Glomerular visceral epithelial cell (primary cell): ENCODE data around the gene NOC2L.
"Not testable (repeated sequence)": the region's sequence is repeated elsewhere in the genome, so short reads cannot be mapped to it uniquely, and the experiment has no call there.

Experiments
- DNase-seq: peaks from one replicate; pipeline ENCODE4 v3.0.0-alpha.2; 2016; ENCODE audit errors: extremely low spot score

Gene NOC2L

DNA sequence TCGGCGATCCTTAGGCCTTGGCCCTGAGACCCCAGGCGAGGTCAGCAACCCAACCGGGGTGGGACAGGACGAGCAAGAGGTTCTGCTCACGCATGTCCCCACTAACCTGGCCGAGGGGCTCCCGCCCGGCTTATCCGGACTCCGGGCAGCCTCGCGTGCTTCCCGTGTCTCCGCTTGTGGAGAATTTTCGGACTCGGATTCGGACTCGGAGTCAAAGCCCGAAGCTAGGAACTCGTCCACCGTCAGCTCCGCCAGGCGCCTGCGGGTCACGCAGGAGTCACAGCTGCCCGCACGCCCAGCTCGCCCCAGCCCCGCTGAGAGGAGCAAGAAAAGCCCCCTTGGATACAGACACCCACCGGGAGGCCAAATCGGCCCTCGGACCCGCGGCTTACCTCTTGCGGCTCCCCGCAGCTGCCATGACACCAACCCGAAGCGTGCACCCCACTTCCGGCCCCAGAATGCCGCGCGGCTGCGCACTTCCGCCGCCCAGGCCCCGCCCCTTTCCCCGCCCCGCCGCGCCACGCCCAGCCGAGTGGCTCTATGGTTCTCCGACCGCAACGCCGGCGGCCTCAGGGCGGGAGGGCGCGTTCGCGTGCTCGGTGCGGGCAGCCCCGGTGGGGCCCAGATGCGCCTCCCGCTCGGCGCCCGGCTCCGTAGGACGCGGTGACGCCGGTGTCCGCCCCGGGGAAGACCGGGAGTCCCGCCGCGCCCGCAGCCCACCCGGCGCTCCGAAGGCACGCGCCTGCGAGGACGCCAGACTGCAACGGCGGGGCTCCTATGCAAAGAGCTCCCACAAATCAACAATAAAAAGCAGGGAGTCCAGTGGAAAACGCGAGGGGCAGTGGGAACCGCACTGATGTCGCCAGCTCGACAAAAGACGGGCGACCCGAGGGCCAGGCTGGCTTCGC lies at the start of gene NOC2L:
Gene NOC2L, minus strand, starts transcription at position 434 of the 908 bp plus-strand sequence. Its CDS starts 16 bp downstream, at position 418.
- DNase-seq, result peak; percentile 91

DNA sequence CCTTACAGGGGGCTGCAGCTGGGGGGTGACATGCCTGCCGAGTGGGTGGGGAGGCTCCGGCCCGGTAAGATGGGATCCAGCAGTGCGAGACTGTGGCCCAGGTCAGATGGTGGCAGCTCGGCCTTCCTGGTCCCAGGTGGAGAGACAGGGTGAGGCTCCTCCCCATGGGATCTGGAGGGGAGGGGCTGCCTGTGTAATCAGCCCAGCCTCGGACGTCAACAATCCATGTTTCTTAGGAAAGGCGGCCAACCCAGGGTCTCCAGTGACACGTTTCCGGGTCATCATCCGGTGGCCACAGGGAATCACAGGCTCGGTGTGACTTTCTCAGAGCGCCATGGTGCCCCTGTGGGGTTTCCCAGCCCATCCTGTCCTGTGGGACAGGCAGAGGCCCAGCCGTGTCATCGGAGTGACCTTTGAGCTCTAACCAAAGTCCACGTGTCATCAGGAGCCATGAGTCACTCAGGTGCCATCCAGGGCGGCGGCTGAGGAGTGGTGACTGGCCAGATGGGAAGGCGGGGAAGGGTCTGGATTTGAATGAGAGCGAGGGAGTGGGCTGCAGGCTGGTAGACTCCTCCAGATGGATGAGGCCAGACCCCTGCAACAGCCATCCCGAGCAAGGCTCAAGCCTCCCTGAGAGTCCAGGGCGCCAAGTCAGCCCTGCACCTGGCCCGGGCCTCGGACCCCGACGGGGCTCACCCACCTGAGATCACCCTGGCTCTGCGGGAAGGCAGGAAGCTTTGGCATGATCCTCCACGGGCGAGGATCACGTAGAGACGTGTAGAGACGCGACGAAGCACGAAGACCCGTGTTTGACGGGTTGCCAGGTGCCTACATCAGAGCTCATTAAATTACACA lies 47.5 kb upstream of the NOC2L start:
- DNase-seq, result no peak

DNA sequence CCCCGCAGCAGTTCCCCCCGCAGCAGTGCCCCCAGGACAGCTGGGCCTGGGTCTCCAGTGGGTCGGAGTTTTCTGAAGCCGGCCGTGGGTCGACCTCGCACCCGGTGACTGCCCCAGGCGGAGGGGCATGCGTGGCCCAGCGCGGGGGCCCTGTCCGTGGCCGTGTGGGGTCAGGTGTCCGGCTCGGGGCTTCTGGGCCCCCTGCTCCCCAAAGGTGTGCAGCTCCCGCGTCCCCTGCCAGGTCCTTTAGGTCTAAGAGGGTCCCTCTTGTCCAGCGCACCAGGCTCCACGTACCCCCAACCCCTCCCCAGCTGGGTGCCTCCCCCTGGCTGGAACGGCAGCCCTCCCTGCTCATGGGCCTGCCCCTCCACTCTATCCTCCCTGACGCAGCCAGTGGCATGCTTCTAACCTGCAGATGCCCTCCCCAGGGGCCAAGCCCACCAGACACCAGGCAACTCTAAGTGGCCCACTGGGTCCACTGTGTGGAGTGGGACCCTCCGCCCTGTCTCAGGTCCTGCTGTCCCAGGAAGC lies 46.8 kb upstream of the NOC2L start:
- no peak for DNase-seq

DNA sequence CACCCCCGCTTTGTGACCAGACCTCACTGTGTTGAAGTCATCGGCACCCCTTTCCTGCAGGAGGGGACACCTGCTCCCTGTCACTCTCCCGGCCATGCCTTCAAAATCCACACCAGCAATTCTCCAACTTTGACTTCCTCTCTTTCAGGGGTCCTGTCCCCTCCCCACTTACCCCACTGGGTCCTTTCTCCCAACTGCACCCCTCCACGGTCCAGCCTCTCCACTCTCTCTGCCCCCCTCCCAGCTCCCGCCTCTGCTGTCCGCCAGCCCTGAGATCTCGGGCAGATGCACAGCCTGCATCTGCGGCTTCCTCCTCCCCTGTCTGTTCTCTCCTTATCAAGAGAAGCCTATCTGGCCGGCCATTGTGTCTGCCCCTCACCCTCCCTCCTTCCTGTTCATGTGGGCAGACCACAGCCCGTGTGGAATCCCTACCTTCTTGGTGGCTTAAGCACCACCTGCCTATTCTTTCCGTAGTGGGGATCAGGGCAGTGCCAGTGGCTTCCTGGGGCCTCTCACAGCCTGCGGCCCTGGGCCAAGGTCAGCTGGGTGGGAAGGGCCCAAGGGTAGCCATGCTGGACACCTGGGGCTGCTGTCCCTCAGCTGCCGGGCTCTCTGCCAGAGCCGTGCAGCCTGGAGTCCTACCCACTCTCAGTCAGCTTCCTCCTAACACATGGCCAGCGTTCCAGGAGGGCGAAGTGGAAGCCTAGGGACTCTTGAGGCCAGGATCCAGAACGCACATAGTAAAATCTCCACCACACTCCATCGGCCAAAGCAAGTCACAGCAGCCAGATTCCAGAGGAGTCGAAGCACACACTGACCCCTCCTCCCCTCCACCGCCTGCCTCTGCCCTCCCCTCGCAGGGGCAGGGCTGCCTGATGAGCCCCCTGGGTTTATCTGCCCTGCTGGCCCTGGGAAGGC lies 46.0 kb upstream of the NOC2L start:
- DNase-seq, result peak; percentile 88

DNA sequence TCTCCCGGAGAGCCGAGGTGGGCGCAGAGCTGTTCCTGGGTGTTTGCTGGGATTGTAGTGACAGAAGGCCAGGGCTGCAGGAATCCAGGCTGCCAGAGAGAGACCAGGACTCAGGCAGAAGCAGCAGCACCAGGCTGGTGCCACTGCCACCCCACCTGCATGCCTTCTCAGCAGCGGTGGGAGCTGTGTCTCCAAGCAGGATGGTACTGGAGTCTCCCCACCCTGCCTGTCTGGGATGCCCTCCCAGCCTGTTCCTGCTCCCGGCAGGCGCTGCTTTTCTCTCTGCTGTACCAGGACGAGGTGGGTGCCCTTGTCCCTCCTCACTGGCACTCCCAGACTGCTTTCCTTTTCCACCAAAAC lies 45.3 kb upstream of the NOC2L start:
- no peak for DNase-seq

DNA sequence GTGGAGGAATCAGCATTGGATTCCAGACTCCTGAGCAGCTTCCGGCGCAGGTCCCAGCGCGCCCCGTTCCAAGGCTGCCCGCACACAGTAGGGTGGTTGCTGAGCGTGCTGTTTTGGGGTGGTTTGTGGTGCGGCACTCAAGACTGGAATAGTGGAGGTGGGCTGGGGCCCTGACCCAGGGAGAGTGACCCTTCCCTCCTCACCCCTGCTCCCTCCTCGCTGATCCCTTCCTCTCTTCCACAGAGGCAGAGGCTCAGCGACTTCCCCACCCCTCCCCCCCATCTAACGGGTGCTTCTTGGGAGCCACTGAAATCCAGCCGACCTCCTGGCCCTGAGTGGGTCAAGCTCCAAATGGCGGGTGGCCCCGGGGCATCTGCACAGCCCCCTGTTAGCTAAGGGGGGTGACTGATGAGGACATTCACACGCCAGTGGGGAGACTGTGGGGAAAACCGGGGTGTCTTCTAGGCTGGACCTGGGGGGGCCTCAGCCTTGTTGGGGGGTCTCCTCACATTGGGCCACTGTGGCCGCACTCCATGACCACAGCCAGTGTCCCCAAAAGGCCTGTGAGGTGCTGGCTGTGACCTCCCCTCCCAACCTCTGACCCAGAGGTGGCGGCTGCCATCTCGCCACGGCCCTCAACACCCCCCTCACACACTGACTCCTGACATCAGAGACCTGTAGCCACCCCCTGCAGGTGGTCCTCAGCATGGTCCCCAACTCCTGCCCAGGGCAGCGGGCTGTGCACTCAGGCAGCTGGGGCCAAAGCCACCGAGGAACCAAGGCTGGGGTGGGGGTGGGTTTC lies 44.8 kb upstream of the NOC2L start:
- no peak for DNase-seq

DNA sequence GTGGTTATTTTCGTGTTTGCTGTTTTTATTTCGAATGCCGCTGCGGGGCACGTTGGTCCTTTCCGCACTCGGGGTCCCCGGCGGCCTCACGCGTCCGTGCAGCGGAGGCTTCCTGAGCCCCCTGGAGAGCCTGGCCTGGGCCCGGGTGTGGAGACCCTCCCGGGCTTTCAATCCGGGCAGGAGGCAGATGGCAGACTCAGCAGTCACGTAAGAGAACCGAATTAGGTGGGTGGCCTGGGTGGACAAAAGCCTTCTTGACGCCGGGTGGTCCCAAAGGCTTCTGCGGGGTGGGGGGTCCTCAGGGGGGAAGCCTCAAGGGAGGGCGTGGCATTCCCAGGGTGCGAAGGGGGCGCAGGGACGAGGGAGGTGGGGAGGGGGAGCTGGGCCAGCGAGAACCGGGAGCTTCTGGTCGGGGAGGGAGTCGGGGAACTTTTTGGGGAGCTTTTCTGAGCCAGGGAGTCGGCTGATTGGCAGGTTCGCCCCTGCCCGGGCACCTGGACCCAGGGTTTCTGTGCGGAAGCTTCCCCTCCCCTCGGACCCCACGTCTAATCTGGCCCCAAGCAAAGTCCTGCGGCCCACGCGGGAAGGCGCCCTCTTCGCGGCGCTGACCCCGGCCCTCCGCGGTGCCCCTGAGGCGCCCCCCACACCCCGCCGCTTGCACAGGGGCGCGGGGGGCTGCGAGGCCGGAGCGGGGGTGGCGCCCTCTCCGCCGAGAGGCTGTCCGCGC lies 42.2 kb upstream of the NOC2L start:
- DNase-seq, result no peak

DNA sequence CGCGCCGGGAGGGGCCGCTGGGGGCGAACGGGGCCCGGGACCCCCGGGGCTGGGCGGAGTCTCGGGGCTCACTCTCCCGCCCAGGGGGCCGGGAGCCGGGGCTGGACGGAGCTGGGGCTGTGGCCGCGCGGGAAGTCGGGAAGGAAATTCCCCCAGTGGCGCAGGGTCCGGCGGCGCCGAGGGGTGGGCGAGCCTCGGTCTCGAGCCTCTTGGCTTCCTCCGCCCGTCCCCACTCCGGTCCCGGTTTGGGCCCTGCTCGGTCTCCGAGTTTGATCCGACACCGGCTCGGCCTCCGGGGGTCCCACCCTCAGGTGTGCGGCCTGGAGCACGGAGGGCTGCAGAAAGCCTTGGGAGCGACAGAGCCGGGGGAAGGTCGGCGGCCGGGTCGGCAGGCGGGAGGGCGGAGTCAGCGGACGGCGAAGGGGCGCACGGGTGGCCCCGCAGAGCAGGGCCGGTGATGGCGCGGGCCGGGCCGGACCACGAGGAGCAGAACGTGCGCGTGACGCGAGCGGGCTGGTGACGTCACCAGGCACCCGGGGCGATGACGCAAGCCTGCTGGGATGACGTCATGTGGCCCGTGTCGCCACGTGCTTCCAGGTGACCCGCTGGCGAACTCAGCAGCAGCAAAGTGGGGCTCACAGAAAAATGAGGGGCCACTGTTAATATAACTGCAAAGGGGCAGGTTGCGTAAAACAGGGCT lies 41.5 kb upstream of the NOC2L start:
- DNase-seq, result peak; percentile 87

DNA sequence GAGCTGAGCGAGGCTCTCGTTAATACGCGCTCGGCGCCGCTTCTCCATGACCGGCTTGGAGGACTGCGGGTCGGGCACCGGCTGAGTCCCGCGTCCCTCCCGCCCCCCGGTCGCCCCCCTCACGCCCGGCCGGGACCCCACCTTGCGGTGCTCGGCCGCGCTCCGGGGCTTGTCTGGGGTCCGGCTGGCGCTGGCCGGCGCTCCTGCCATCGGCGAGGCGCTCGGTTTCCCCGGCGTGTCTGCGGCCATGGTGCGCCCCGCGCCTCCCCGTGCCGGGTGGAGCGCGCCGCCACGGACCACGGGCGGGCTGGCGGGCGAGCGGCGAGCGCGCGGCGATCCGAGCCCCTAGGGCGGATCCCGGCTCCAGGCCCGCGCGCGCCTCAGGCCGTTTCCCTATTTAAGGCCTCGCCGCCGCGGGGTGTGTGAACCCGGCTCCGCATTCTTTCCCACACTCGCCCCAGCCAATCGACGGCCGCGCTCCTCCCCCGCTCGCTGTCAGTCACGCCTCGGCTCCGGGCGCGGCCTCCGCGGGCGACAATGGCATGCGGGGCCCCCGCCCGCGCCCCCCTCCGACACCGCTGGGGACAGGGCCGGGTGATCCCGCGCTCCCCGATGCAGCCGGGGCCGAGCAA lies 40.8 kb upstream of the NOC2L start, which contains the start of gene HES4:
Gene HES4, minus strand, starts transcription at position 373 of the 632 bp plus-strand sequence. Its CDS starts 124 bp downstream, at position 249.
- peak; percentile 95 for DNase-seq

DNA sequence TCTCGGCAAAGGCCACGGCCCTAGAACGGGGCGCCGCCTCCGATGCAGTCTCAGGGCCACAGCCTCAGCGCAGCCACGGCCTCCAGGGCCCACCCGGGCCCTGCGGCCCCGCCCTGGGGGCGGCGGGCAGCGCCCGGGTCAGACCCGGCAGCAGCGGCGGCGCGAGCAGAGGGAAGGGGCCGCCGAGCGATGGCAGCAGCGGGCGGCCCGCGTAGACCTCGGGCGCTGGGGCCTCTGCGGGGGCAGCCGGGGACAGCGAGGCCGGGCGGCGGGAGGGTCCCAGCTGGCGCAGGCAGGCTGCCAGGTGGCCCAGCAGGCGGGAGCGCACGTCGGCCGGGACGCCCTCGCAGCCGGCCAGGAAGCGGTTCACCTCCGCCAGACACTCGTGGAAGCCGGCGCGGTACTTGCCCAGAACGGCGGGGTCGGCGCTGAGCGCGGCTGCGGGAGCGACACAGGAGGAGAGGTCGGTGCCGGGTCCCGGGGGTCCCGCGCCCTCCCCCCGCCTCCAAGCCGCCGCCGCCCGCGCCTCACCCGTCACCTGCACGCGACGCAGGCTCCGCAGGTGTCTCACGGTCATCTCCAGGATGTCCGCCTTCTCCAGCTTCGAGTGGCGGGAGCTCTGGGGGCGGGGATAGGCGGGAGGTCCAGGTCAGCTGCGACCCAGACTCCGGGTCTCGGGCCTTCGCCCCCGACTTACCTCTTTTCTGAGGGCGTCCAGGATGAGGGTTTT lies 40.1 kb upstream of the NOC2L start:
- DNase-seq, result peak; percentile 45

DNA sequence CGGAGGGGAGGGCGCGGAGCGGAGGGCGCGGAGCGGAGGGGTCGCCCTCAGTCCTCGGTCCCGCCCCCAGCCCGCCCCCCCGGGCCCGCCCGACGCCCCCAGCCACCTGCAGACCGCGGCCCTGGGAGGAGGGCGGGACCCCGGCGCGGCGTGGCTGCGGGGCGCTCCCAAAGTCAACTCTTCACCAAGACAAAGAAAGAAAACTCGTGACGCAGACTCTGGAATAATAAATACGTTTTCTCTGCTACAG lies 39.6 kb upstream of the NOC2L start:
- DNase-seq, result no peak

DNA sequence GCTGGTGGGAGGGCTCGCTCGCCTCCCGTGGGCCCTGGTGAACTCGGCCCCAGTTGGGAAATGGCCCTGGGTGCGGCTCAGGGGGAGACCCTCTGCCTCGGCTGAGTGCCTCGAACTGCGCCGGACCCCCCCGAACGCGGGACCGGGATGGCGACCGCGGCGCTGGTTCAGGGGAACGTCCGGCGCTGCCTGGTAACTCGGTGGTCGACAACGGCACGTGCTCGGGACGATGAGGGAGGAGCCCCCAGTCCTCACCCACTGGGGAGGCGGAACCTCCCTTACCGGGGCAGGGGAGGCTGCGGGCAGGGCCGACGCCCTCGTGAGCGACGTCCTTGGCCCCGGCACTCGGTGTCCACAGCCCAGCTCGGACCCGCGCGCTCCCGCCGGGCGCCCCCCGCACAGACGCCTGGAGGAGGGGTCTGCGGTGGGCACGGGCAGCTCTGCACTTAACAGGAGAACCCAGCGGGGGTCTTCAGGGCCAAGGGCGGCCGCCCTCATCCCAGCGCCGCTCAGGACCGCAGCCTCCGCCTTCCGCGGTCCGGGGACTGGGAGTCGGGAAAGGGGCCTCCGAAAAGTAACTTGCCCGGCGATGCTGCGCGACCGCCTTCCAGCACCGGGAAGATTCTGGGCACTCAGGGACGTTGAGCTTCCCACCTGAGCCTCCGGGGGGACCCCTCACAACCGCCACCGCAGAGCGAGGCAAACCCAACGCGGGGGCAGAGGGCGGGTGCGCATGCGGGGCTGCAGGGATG lies 39.1 kb upstream of the NOC2L start:
- no peak for DNase-seq

DNA sequence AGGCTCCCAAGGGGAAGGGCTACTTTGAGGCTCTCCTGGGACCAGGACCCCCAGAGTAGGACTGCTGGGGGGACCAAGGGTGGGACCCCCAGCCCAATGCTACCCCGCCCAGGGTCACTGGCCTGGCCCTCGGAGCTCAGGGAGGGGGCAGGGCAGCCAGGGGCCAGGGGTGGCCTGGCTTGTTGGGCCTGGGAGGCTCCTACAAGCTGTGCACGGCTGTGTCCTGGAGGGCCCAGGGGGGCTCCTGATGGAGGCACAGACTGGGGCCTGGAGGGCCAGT lies 38.6 kb upstream of the NOC2L start:
- DNase-seq, result no peak

DNA sequence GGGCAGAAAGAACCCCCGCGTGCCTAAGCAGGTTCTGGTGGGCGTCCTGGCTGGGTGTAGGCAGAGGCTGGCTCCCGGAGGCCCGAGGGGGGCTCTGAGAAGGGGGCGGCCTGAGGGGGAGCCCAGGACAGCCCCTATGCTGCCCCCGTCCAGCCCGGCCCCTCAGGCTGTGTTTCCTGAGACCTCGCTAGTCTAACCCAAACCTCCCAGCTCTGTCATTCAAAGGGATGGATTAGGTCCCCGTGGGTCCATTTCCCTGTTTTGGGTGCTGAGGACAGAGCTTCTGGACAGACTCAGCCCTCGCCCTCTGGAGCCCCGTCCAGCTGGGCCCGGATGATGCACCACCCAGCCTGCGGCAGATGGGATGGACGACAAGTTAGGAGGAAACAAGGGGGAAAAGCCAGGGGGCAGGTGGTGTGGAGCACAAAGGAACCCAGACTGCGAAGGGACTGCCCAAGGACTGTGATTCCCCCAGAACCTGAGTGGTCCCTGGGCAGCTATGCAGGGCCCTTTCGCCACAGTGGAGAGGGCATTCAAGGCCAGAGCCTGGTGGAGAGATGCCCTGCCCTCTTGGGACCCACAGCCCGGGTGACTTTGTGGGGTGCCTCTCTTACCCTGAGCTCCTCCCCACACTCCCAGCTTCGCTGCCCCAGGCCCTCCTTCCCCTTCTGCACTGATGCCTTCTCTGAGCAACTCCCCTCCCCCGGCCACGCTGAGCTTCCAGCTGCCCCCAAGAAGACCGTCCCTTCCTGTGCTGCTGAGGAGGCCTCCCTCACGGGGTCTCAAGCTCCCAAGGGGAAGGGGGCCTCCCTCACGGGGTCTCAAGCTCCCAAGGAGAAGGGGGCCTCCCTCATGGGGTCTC lies 38.0 kb upstream of the NOC2L start:
- DNase-seq, result no peak

DNA sequence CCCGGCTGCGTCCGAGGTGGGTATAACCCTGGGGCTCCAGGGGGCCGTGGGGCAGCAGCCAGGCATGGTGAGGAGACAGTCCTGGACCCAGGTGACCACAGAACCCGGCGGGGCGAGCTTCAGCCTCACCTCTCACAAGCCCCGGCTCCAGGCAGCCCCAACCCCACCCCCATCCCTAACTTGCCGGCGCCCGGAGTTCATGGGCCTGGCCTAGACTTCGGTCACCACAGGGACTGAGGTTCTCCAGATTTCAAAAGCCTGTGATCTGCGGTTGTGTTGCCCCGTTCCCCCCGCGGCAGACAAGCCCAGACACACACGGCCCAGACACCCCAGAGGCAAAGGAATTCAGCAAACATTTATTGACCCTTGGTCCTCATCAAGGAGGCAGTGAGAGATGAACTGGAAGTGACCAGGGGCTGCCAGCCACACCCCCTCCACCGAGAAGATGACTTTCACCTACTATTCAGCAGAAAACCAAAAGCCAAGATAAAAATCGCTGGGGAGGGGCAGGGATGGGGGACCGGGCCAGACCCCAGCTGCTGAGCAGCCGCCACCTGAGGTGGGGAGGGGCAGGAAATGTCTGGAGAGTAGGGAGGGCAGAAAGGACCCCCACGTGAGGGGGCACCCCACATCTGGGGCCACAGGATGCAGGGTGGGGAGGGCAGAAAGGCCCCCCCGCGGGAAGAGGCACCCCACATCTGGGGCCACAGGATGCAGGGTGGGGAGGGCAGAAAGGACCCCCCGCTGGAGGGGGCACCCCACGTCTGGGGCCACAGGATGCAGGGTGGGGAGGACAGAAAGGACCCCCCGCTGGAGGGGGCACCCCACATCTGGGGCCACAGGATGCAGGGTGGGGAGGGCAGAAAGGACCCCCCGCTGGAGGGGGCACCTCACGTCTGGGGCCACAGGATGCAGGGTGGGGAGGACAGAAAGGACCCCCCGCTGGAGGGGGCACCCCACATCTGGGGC lies 36.9 kb upstream of the NOC2L start:
- no peak for DNase-seq

DNA sequence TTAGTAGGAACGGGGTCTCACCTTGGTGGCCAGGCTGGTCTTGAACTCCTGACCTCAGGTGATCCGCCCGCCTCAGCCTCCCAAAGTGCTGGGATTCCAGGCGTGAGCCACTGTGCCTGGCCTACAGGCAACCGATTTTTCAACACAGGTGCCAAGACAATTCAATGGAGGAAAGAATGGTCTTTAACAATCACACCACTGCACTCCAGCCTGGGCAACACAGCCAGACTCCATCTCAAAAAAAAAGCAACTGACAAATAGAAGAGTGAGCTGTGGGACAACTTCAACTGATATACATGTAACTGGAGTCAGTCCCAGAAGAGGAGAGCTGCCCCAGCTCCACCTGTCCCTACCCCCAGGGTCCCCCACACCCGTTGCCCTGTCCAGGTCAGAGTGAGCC lies 35.5 kb upstream of the NOC2L start:
- DNase-seq, result not testable (repeated sequence)
